CD8-positive, alpha-beta memory T cell (primary cell): ENCODE measurements around the gene HAND1. TPM values are rescaled to one million over a fixed set of nuclear protein-coding genes. Genes with fewer than 3 reads are reported as not detected.

Experiments used
- CTCF ChIA-PET: fragments of 350-600 bp; sonication (Branson Sonifier 250); formaldehyde crosslinking; loops from one replicate; lab custom pipeline; 2021; ENCODE audit warnings: antibody characterized with exemption; lab: Charles Lee
- POLR2A ChIA-PET: fragments of 350-600 bp; sonication (Branson Sonifier 250); formaldehyde crosslinking; loops from one replicate; lab custom pipeline; 2021; ENCODE audit warnings: antibody characterized with exemption; lab: Charles Lee
- DNase-seq, 5 donors: peaks; one replicate each; pipeline versions ENCODE4 v3.0.0 to v3.0.0-alpha.2; 2020 to 2022; ENCODE audit warnings: mixed read lengths in 1 of 5
- H3K27ac ChIP-seq: one replicate; pipeline ENCODE4 v1.7.0; 2013; ENCODE audit warnings: low read depth, mild to moderate bottlenecking, low read length, moderate library complexity
- H3K27me3 ChIP-seq: 2 replicates; pipeline ENCODE4 v1.7.0; 2013; ENCODE audit warnings: low read length, mild to moderate bottlenecking; ENCODE audit not compliant: insufficient read depth, poor library complexity, severe bottlenecking
- H3K36me3 ChIP-seq: 2 replicates; pipeline ENCODE4 v1.7.0; 2013; ENCODE audit warnings: mild to moderate bottlenecking, low read length, moderate library complexity; ENCODE audit not compliant: insufficient read depth
- H3K4me1 ChIP-seq: 2 replicates; pipeline ENCODE4 v1.7.0; 2013; ENCODE audit warnings: mild to moderate bottlenecking, low read length, moderate library complexity; ENCODE audit not compliant: insufficient read depth
- H3K4me3 ChIP-seq: 2 replicates; pipeline ENCODE4 v1.7.0; 2013; ENCODE audit warnings: mild to moderate bottlenecking, low read length
- H3K9me3 ChIP-seq: 2 replicates; pipeline ENCODE4 v1.7.0; 2013; ENCODE audit warnings: mild to moderate bottlenecking, low read length
- H3K27ac Mint-ChIP-seq, 8 donors: one replicate each; pipeline ENCODE4 v1.8.0; 2020 to 2021; ENCODE audit warnings: mixed read lengths in 8 of 8, mild to moderate bottlenecking in 6 of 8, inconsistent platforms in 3 of 8, moderate library complexity in 3 of 8
- H3K27me3 Mint-ChIP-seq, 2 donors: one replicate each; pipeline ENCODE4 v1.8.0; 2020 to 2021; ENCODE audit warnings: mixed read lengths in 2 of 2, mild to moderate bottlenecking in 1 of 2, moderate library complexity in 1 of 2
- H3K36me3 Mint-ChIP-seq, 3 donors: one replicate each; pipeline ENCODE4 v1.8.0; 2020 to 2021; ENCODE audit warnings: mixed read lengths in 3 of 3, inconsistent platforms in 1 of 3, mild to moderate bottlenecking in 1 of 3
- H3K4me1 Mint-ChIP-seq, 3 donors: one replicate each; pipeline ENCODE4 v1.8.0; 2020 to 2021; ENCODE audit warnings: mixed read lengths in 3 of 3, inconsistent platforms in 1 of 3, mild to moderate bottlenecking in 1 of 3
- H3K4me3 Mint-ChIP-seq, 7 donors: one replicate each; pipeline ENCODE4 v1.8.0; 2020 to 2021; ENCODE audit warnings: mixed read lengths in 7 of 7, mild to moderate bottlenecking in 6 of 7, moderate library complexity in 4 of 7, inconsistent platforms in 2 of 7
- H3K9me3 Mint-ChIP-seq, 5 donors: one replicate each; pipeline ENCODE4 v1.8.0; 2020 to 2022; ENCODE audit warnings: mixed read lengths in 5 of 5, mild to moderate bottlenecking in 3 of 5, moderate library complexity in 2 of 5, inconsistent platforms in 1 of 5
- polyA plus RNA-seq: library from polyadenylated mRNA; unstranded; fragments of 300-500 nt; fragmentation: Illumina TruSeq; gene quantifications from one replicate; pipeline ENCODE4 v1.2.3, GENCODE V29; 2021
- total RNA-seq, 2 experiments: library from RNA; stranded (reverse); gene quantifications; one replicate each; pipeline ENCODE4 v1.2.3, GENCODE V29; 2021

HAND1 gene
- total and polyA plus RNA-seq, 3 experiments from 2014 or later: not detected

- Histone ChIP-seq H3K27ac (no peak overlapping the region), H3K36me3 (no peaks in the 10 kb centered on the region), H3K9me3 (no peaks in the 10 kb centered on the region), H3K27me3 (no peaks in the 10 kb centered on the region), H3K4me3 (no peak overlapping the region), H3K4me1 (no peaks in the 10 kb centered on the region)
- Mint-ChIP-seq H3K4me1 (peaks cover 3 to 12% (median 6%) of the 10 kb centered on the region in 3 donors), H3K36me3 (no peaks in the 10 kb centered on the region), H3K4me3 (peak overlapping the region in 2 of 7 donors; percentile 10 to 30), H3K27ac (peak overlapping the region in 1 of 8 donors; percentile 16), H3K27me3 (peaks cover 18 to 33% of the 10 kb centered on the region in 2 donors), H3K9me3 (no peaks in the 10 kb centered on the region)
- POLR2A ChIA-PET: no interaction called here
- CTCF ChIA-PET: no interaction called here
- no peak for DNase-seq
Measured at GRCh38 chr5:154513669-154514084, 35.6 kb upstream of the HAND1 start.

GRCh38 chr5:154511984-154512383, 34.0 kb upstream of the HAND1 start:
- no peak for DNase-seq
- Histone ChIP-seq H3K27me3 (no peaks in the 10 kb centered on the region), H3K9me3 (no peaks in the 10 kb centered on the region), H3K27ac (no peak overlapping the region), H3K4me3 (no peak overlapping the region), H3K36me3 (no peaks in the 10 kb centered on the region), H3K4me1 (no peaks in the 10 kb centered on the region)
- Mint-ChIP-seq H3K9me3 (no peaks in the 10 kb centered on the region), H3K4me3 (no peak overlapping the region), H3K36me3 (no peaks in the 10 kb centered on the region), H3K27me3 (peaks cover 18 to 24% of the 10 kb centered on the region in 2 donors), H3K27ac (no peak overlapping the region), H3K4me1 (peaks cover 3 to 12% (median 6%) of the 10 kb centered on the region in 3 donors)
- POLR2A ChIA-PET: no interaction called here
- CTCF ChIA-PET: interaction anchor here (1.4 kb wide), 1 partner anchor 9 kb away, joined by 4 read pairs; no protein-coding TSS in a partner anchor

GRCh38 chr5:154509784-154510555, 31.9 kb upstream of the HAND1 start:
- no peak overlapping the region for H3K27ac ChIP-seq
- no peaks in the 10 kb centered on the region for H3K4me1 ChIP-seq
- no peak for DNase-seq
- H3K27me3 ChIP-seq: no peaks in the 10 kb centered on the region
- no peak overlapping the region for H3K27ac Mint-ChIP-seq
- no peaks in the 10 kb centered on the region for H3K36me3 Mint-ChIP-seq
- H3K36me3 ChIP-seq: no peaks in the 10 kb centered on the region
- POLR2A ChIA-PET: no interaction called here
- H3K4me3 ChIP-seq: no peak overlapping the region
- no peak overlapping the region for H3K4me3 Mint-ChIP-seq
- H3K27me3 Mint-ChIP-seq: peaks cover 20 to 21% of the 10 kb centered on the region in 2 donors
- CTCF ChIA-PET: interaction anchor here (0.7 to 1.9 kb wide), 2 partner anchors 9 to 11 kb away, joined by 3 to 8 read pairs; no protein-coding TSS in a partner anchor
- H3K9me3 Mint-ChIP-seq: no peaks in the 10 kb centered on the region
- peaks cover 3 to 12% (median 6%) of the 10 kb centered on the region in 3 donors for H3K4me1 Mint-ChIP-seq
- no peaks in the 10 kb centered on the region for H3K9me3 ChIP-seq

GRCh38 chr5:154508114-154508513, 30.1 kb upstream of the HAND1 start:
- H3K27me3 Mint-ChIP-seq: peaks cover 10 to 14% of the 10 kb centered on the region in 2 donors
- CTCF ChIA-PET: no interaction called here
- Histone ChIP-seq H3K4me1 (no peaks in the 10 kb centered on the region), H3K9me3 (no peaks in the 10 kb centered on the region), H3K36me3 (no peaks in the 10 kb centered on the region), H3K27ac (no peak overlapping the region), H3K4me3 (no peak overlapping the region), H3K27me3 (no peaks in the 10 kb centered on the region)
- H3K4me3 Mint-ChIP-seq: no peak overlapping the region
- H3K4me1 Mint-ChIP-seq: peaks cover 0 to 6% (median 4%) of the 10 kb centered on the region in 3 donors
- POLR2A ChIA-PET: no interaction called here
- no peaks in the 10 kb centered on the region for H3K36me3 Mint-ChIP-seq
- no peak for DNase-seq
- H3K27ac Mint-ChIP-seq: no peak overlapping the region
- no peaks in the 10 kb centered on the region for H3K9me3 Mint-ChIP-seq

GRCh38 chr5:154506716-154507080, 28.7 kb upstream of the HAND1 start:
- Histone ChIP-seq H3K36me3 (no peaks in the 10 kb centered on the region), H3K27ac (no peak overlapping the region), H3K27me3 (no peaks in the 10 kb centered on the region), H3K4me1 (no peaks in the 10 kb centered on the region), H3K4me3 (no peak overlapping the region), H3K9me3 (no peaks in the 10 kb centered on the region)
- Mint-ChIP-seq H3K27ac (no peak overlapping the region), H3K9me3 (no peaks in the 10 kb centered on the region), H3K4me1 (peaks cover 0 to 12% (median 4%) of the 10 kb centered on the region in 3 donors), H3K36me3 (no peaks in the 10 kb centered on the region), H3K4me3 (no peak overlapping the region), H3K27me3 (peaks cover 12 to 22% of the 10 kb centered on the region in 2 donors)
- no peak for DNase-seq
- ChIA-PET POLR2A (interaction anchor here (0.5 kb wide), 1 partner anchor 127 kb away, joined by 4 read pairs; no protein-coding TSS in a partner anchor), CTCF (interaction anchor here (1.5 kb wide), 1 partner anchor 15 kb away, joined by 4 read pairs; no protein-coding TSS in a partner anchor)

GRCh38 chr5:154506049-154506715, 28.2 kb upstream of the HAND1 start:
- POLR2A ChIA-PET: interaction anchor here (0.5 kb wide), 1 partner anchor 128 kb away, joined by 4 read pairs; no protein-coding TSS in a partner anchor
- Histone ChIP-seq H3K9me3 (no peaks in the 10 kb centered on the region), H3K27me3 (no peaks in the 10 kb centered on the region), H3K36me3 (no peaks in the 10 kb centered on the region), H3K4me1 (no peaks in the 10 kb centered on the region), H3K27ac (no peak overlapping the region), H3K4me3 (no peak overlapping the region)
- H3K4me3 Mint-ChIP-seq: no peak overlapping the region
- peaks cover 12 to 27% of the 10 kb centered on the region in 2 donors for H3K27me3 Mint-ChIP-seq
- CTCF ChIA-PET: interaction anchor here (1.5 kb wide), 1 partner anchor 15 kb away, joined by 4 read pairs; no protein-coding TSS in a partner anchor
- H3K27ac Mint-ChIP-seq: no peak overlapping the region
- DNase-seq: no peak
- peaks cover 0 to 12% (median 4%) of the 10 kb centered on the region in 3 donors for H3K4me1 Mint-ChIP-seq
- H3K9me3 Mint-ChIP-seq: no peaks in the 10 kb centered on the region
- H3K36me3 Mint-ChIP-seq: no peaks in the 10 kb centered on the region

GRCh38 chr5:154505567-154505966, 27.5 kb upstream of the HAND1 start:
- H3K27ac ChIP-seq: no peak overlapping the region
- no peaks in the 10 kb centered on the region for H3K4me1 ChIP-seq
- H3K9me3 ChIP-seq: no peaks in the 10 kb centered on the region
- no peak overlapping the region for H3K4me3 ChIP-seq
- no peak for DNase-seq
- H3K4me1 Mint-ChIP-seq: peaks cover 0 to 12% (median 4%) of the 10 kb centered on the region in 3 donors
- H3K9me3 Mint-ChIP-seq: no peaks in the 10 kb centered on the region
- H3K36me3 ChIP-seq: no peaks in the 10 kb centered on the region
- H3K27ac Mint-ChIP-seq: no peak overlapping the region
- ChIA-PET CTCF (no interaction called here), POLR2A (no interaction called here)
- peaks cover 10 to 28% of the 10 kb centered on the region in 2 donors for H3K27me3 Mint-ChIP-seq
- H3K36me3 Mint-ChIP-seq: no peaks in the 10 kb centered on the region
- no peak overlapping the region for H3K4me3 Mint-ChIP-seq
- no peaks in the 10 kb centered on the region for H3K27me3 ChIP-seq

- Mint-ChIP-seq H3K27me3 (peaks cover 8 to 26% of the 10 kb centered on the region in 2 donors), H3K4me3 (peak overlapping the region in 2 of 7 donors; percentile 60 to 77), H3K4me1 (peaks cover 0 to 12% (median 4%) of the 10 kb centered on the region in 3 donors), H3K36me3 (no peaks in the 10 kb centered on the region), H3K27ac (peak overlapping the region in 1 of 8 donors; percentile 84), H3K9me3 (no peaks in the 10 kb centered on the region)
- ChIA-PET POLR2A (no interaction called here), CTCF (no interaction called here)
- H3K9me3 ChIP-seq: no peaks in the 10 kb centered on the region
- H3K4me3 ChIP-seq: no peak overlapping the region
- H3K36me3 ChIP-seq: no peaks in the 10 kb centered on the region
- H3K27ac ChIP-seq: no peak overlapping the region
- H3K4me1 ChIP-seq: no peaks in the 10 kb centered on the region
- H3K27me3 ChIP-seq: no peaks in the 10 kb centered on the region
- no peak for DNase-seq
Measured at GRCh38 chr5:154503698-154504039, 25.6 kb upstream of the HAND1 start.
